IMR-90 (cell line): ENCODE measurements around the gene GINS3. TPM values are rescaled to one million over a fixed set of nuclear protein-coding genes. Genes with fewer than 3 reads are reported as not detected.

Source experiments
- ATAC-seq: fragments of 200-7000 bp; cut with Tn5 transposase; 2 replicates; pipeline ENCODE4 v1.9.1; 2020; ENCODE audit warnings: low read depth, mild to moderate bottlenecking, moderate library complexity
- BruUV-seq: library from RNA; stranded (reverse); fragments of 400-500 nt; replicated peaks from 2 replicates; lab custom pipeline; 2021; lab: Mats Ljungman, UMichigan
- CTCF ChIA-PET: fragments of 300-600 bp; formaldehyde crosslinking; extraction: SDS; loops from one replicate; lab custom pipeline; 2021; ENCODE audit warnings: antibody characterized with exemption; lab: Yijun Ruan, JAX
- POLR2A ChIA-PET: fragments of 300-600 bp; sonication (Branson Sonifier 250); formaldehyde crosslinking; loops from one replicate; lab custom pipeline; 2022; ENCODE audit warnings: antibody characterized with exemption; ENCODE audit not compliant: unreplicated experiment; lab: Charles Lee
- DNase-seq: peaks from one replicate; pipeline ENCODE4 v3.0.0; 2013
- H2AFZ ChIP-seq: replicated peaks from 2 replicates; pipeline ENCODE3; 2013; ENCODE audit warnings: low read length, mild to moderate bottlenecking; ENCODE audit not compliant: poor library complexity
- H2AK5ac ChIP-seq: 2 replicates; pipeline ENCODE4 v1.6.1; 2013; ENCODE audit warnings: low read depth, low read length, inconsistent platforms
- H2AK9ac ChIP-seq: replicated peaks from 2 replicates; pipeline ENCODE3; 2013; ENCODE audit warnings: mild to moderate bottlenecking, low read depth, low read length, moderate library complexity; ENCODE audit not compliant: poor library complexity
- H2BK120ac ChIP-seq: 2 replicates; pipeline ENCODE4 v1.6.1; 2013; ENCODE audit warnings: low read depth, low read length, inconsistent platforms
- H2BK15ac ChIP-seq: 3 replicates; pipeline ENCODE4 v1.6.1; 2013; ENCODE audit warnings: low read depth, low read length, inconsistent platforms
- H2BK20ac ChIP-seq: 2 replicates; pipeline ENCODE4 v1.6.1; 2013; ENCODE audit warnings: low read depth, mild to moderate bottlenecking, inconsistent platforms, low read length, moderate library complexity
- H2BK5ac ChIP-seq: 2 replicates; pipeline ENCODE4 v1.6.1; 2013; ENCODE audit warnings: mild to moderate bottlenecking, low read depth, low read length, inconsistent platforms; ENCODE audit not compliant: poor library complexity, severe bottlenecking
- H3K14ac ChIP-seq: replicated peaks from 2 replicates; pipeline ENCODE4 v1.6.1; 2013; ENCODE audit warnings: low read depth, low read length, inconsistent platforms
- H3K18ac ChIP-seq: 2 replicates; pipeline ENCODE4 v1.6.1; 2013; ENCODE audit warnings: low read depth, low read length, control low read depth
- H3K23ac ChIP-seq: 2 replicates; pipeline ENCODE4 v1.6.1; 2013; ENCODE audit warnings: low read depth, low read length, inconsistent platforms
- H3K27ac ChIP-seq: 2 replicates; pipeline ENCODE4 v1.5.1; 2013; ENCODE audit warnings: mild to moderate bottlenecking, control low read depth, low read length; ENCODE audit not compliant: insufficient read depth
- H3K27me3 ChIP-seq: 2 replicates; pipeline ENCODE4 v1.6.1; 2013; ENCODE audit warnings: low read length; ENCODE audit not compliant: control insufficient read depth, insufficient read depth
- H3K36me3 ChIP-seq: 2 replicates; pipeline ENCODE4 v1.6.1; 2013; ENCODE audit warnings: low read length, mixed read lengths; ENCODE audit not compliant: control insufficient read depth, insufficient read depth
- H3K4ac ChIP-seq: 2 replicates; pipeline ENCODE4 v1.6.1; 2013; ENCODE audit warnings: low read depth, low read length, inconsistent platforms
- H3K4me1 ChIP-seq: 2 replicates; pipeline ENCODE4 v1.6.1; 2013; ENCODE audit warnings: low read length, mixed read lengths; ENCODE audit not compliant: control insufficient read depth, insufficient read depth
- H3K4me2 ChIP-seq: 2 replicates; pipeline ENCODE4 v1.6.1; 2013; ENCODE audit warnings: low read depth, mild to moderate bottlenecking, control low read depth, low read length, moderate library complexity
- H3K4me3 ChIP-seq: 2 replicates; pipeline ENCODE4 v1.5.1; 2013; ENCODE audit warnings: low read depth, mild to moderate bottlenecking, control low read depth, low read length, moderate library complexity; ENCODE audit not compliant: insufficient read depth
- H3K56ac ChIP-seq: 2 replicates; pipeline ENCODE4 v1.6.1; 2013; ENCODE audit warnings: low read length, inconsistent platforms; ENCODE audit not compliant: insufficient read depth; ENCODE audit errors: extremely low read depth
- H3K79me1 ChIP-seq, 2 experiments: 2 replicates each; pipeline ENCODE4 v1.6.1; 2013; ENCODE audit warnings: low read length in 2 of 2, inconsistent platforms in 1 of 2, low read depth in 1 of 2
- H3K9ac ChIP-seq: 2 replicates; pipeline ENCODE4 v1.6.1; 2013; ENCODE audit warnings: low read depth, low read length, control low read depth
- H3K9me1 ChIP-seq: 2 replicates; pipeline ENCODE4 v1.6.1; 2013; ENCODE audit warnings: low read length, inconsistent platforms; ENCODE audit not compliant: insufficient read depth
- H3K9me3 ChIP-seq: 2 replicates; pipeline ENCODE4 v1.6.1; 2013; ENCODE audit warnings: low read length; ENCODE audit not compliant: control insufficient read depth, insufficient read depth
- H4K20me1 ChIP-seq: 2 replicates; pipeline ENCODE4 v1.6.1; 2013; ENCODE audit warnings: low read length, inconsistent platforms; ENCODE audit not compliant: insufficient read depth
- H4K5ac ChIP-seq: 2 replicates; pipeline ENCODE4 v1.6.1; 2013; ENCODE audit warnings: mild to moderate bottlenecking, low read depth, low read length, control low read depth
- H4K8ac ChIP-seq, 2 experiments: 2 replicates each; pipeline ENCODE4 v1.6.1; 2013; ENCODE audit warnings: low read depth in 2 of 2, low read length in 2 of 2, control low read depth in 1 of 2, inconsistent platforms in 1 of 2
- H4K91ac ChIP-seq: 2 replicates; pipeline ENCODE4 v1.6.1; 2013; ENCODE audit warnings: low read depth, low read length, inconsistent platforms; ENCODE audit not compliant: insufficient read depth
- BHLHE40 ChIP-seq: fragments of 150-350 bp; IDR thresholded peaks from 2 replicates; pipeline ENCODE4 v1.6.1; 2016; ENCODE audit warnings: mild to moderate bottlenecking, low read depth, low read length
- ELK1 ChIP-seq: fragments of 150-350 bp; IDR thresholded peaks from 2 replicates; pipeline ENCODE4 v1.6.1; 2016; ENCODE audit warnings: low read depth, mild to moderate bottlenecking, low read length, moderate library complexity, borderline replicate concordance
- FOS ChIP-seq: fragments of 150-350 bp; IDR thresholded peaks from 2 replicates; pipeline ENCODE4 v1.6.1; 2016; ENCODE audit warnings: low read depth, low read length
- NFE2L2 ChIP-seq: fragments of 150-350 bp; IDR thresholded peaks from 2 replicates; pipeline ENCODE4 v1.6.1; 2016; ENCODE audit warnings: low read depth, mild to moderate bottlenecking, low read length
- POLR2A ChIP-seq: IDR thresholded peaks from 2 replicates; pipeline ENCODE4 v1.6.1; 2012; ENCODE audit warnings: mild to moderate bottlenecking, low read depth, low read length
- RFX5 ChIP-seq: IDR thresholded peaks from 2 replicates; pipeline ENCODE4 v1.8.0; 2012; ENCODE audit warnings: low read depth, mild to moderate bottlenecking, low read length, moderate library complexity
- SMC3 ChIP-seq: fragments of 150-350 bp; IDR thresholded peaks from 2 replicates; pipeline ENCODE4 v1.6.1; 2016; ENCODE audit warnings: low read depth, mild to moderate bottlenecking, antibody characterized with exemption, low read length, moderate library complexity
- WGBS, 2 experiments: methylation state at CpG; one replicate each; pipeline versions ENCODE4 v1.1.5 to v1.1.7; 2013; ENCODE audit warnings: missing lambda C conversion rate in 2 of 2; ENCODE audit not compliant: insufficient read length in 1 of 2; ENCODE audit errors: extremely low coverage in 2 of 2; 5-methylcytosine and 5-hydroxymethylcytosine counted together
- dilution Hi-C: fragments of 300-500 bp; cut with HindIII; formaldehyde crosslinking; loops from one replicate; pipeline ENCODE4 v1.14.3; 2018; ENCODE audit warnings: low sequenced_read_pairs; ENCODE audit not compliant: unreplicated experiment
- in situ Hi-C: fragments of 300-500 bp; cut with MboI; formaldehyde crosslinking; loops from 3 replicates; pipeline ENCODE4 v1.14.3; 2019; ENCODE audit warnings: low sequenced_read_pairs, inconsistent platforms, mixed read lengths
- intact Hi-C: fragments of 100-400 bp; cut with micrococcal nuclease; formaldehyde crosslinking; loops from 2 replicates; pipeline ENCODE4 v1.10.0; 2022
- polyA plus RNA-seq, 3 experiments: library from polyadenylated mRNA; depleted of rRNA; stranded (reverse); fragments of >200 nt; gene quantifications; 2 replicates each; pipeline ENCODE4 v1.2.3, GENCODE V29; 2012; ENCODE audit warnings: low replicate concordance in 1 of 3
- total RNA-seq: library from RNA; depleted of rRNA; stranded (reverse); fragments of >200 nt; gene quantifications from 2 replicates; pipeline ENCODE4 v1.2.3, GENCODE V29; 2012
- TF ChIP-seq, protein P1 (sequence below): fragments of 150-350 bp; IDR thresholded peaks from 2 replicates; pipeline ENCODE4 v1.6.1; 2017; ENCODE audit warnings: mild to moderate bottlenecking, antibody characterized with exemption, low read length, low read depth

Gene GINS3
- total and polyA plus RNA-seq, 2 of the 4 experiments (the other 2 are of a cell fraction), result 5.2 to 5.4 TPM

- H3K9ac ChIP-seq, result no peak overlapping the region
- no peak overlapping the region for H2AK9ac ChIP-seq
- no peak overlapping the region for H3K14ac ChIP-seq
- H4K8ac ChIP-seq, result no peak overlapping the region
- H3K56ac ChIP-seq, result no peak overlapping the region
- no peak overlapping the region for H3K4me3 ChIP-seq
- no peaks in the 10 kb centered on the region for H3K9me3 ChIP-seq
- peaks cover 7% of the 10 kb centered on the region; the same call in 1 of the 2 replicates for H3K27me3 ChIP-seq
- H2BK5ac ChIP-seq, result no peak overlapping the region
- TF ChIP-seq BHLHE40 (no peak), SMC3 (no peak), ELK1 (no peak), POLR2A (no peak), NFE2L2 (no peak), RFX5 (no peak), FOS (no peak)
- TF ChIP-seq, protein P1, sequence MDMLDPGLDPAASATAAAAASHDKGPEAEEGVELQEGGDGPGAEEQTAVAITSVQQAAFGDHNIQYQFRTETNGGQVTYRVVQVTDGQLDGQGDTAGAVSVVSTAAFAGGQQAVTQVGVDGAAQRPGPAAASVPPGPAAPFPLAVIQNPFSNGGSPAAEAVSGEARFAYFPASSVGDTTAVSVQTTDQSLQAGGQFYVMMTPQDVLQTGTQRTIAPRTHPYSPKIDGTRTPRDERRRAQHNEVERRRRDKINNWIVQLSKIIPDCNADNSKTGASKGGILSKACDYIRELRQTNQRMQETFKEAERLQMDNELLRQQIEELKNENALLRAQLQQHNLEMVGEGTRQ, result no peak
- no peak overlapping the region for H2BK20ac ChIP-seq
- intact Hi-C loops (no loop called here), dilution Hi-C loops (no loop called here), in situ Hi-C loops (no loop called here)
- H3K9me1 ChIP-seq, result no peaks in the 10 kb centered on the region
- no peaks in the 10 kb centered on the region for H4K20me1 ChIP-seq
- no peak overlapping the region for H3K4ac ChIP-seq
- no peak for ATAC-seq
- no peaks in the 10 kb centered on the region for H3K36me3 ChIP-seq
- DNase-seq, result no peak
- no peak overlapping the region for H3K27ac ChIP-seq
- ChIA-PET POLR2A (no interaction called here), CTCF (no interaction called here)
- no peaks in the 10 kb centered on the region for H3K79me1 ChIP-seq
- peaks cover 2% of the 10 kb centered on the region; the same call in 1 of the 2 replicates for H3K4me1 ChIP-seq
- no peak overlapping the region for H3K18ac ChIP-seq
- no peak overlapping the region for H3K4me2 ChIP-seq
- no peak overlapping the region for H4K91ac ChIP-seq
- no peak overlapping the region for H2BK120ac ChIP-seq
- no peak overlapping the region for H3K23ac ChIP-seq
- H4K5ac ChIP-seq, result no peak overlapping the region
- no CpG with 5 or more reads among the region's 4 CpGs for WGBS, 2 experiments
- H2BK15ac ChIP-seq, result no peak overlapping the region
- BruUV-seq, result no TSS peak
- H2AK5ac ChIP-seq, result no peak overlapping the region
- H2AFZ ChIP-seq, result no peak overlapping the region
Observed at GRCh38 chr16:58422809-58423208, 30.5 kb downstream of the GINS3 start.
